TTC549 (cell line): ENCODE results near the gene CDH13.

Experiments used
- FAIRE-seq: peaks from 2 replicates; lab custom pipeline; 2012; peaks lifted over from hg19 to GRCh38; lab: Jason Lieb, UNC

The CDH13 gene

DNA sequence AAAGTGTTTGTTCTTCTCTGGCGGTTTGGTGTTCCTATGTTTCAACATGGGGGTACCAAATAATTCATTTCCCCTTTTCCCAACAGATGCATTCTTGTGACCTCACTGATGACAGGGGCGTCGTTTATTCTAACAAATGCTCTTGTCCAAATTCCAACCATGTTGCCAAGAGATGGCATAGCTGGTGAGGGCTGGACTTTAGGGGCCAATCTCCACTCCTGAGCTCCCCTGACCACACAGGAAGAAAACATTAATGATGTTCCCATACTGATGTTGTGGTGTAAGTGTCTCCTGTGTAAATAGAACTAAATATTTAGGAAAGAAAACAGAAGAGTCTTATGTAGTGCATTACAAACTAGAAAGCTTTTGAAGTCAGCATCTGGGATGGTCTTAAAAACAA, 431.6 kb downstream of the CDH13 start:
- FAIRE-seq: no peak

DNA sequence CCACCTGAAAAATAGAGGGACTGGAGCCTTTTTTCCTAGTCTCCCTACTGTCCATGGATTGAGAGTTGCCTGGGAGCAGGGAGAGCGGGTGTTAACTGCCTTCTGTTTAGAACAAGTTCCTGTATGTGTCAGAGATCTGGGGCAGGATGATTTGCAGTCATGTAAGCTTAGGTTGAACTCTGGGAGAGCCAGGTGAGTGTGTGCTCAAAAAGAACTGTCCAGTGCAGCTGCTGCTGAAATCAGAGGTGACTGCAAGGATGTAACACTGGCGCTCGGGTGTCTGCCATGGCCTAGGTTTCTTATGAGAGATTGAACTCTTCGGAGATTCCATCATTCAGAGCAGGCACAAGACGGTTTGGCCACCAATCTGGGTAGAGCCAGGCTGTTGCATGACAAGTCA, 432.5 kb downstream of the CDH13 start:
- no peak for FAIRE-seq

DNA sequence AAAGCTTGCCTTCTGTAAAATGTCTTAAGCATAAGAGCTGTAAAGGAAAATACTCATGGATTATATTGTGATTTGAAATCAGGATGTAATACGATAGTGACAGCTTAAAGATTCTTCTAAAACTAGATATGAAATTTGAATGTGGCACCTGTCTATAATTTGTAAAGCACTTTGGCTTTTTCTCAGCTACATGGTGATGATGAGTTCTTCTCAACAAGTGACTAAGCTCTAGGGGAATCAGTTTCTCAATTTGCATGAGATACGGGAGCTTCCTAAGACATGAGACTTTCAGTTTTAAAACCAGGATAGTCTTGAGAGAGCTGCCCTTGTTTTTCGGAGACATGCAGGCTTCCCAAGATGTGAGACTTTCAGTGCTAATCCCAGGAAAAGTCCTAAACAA, 439.2 kb downstream of the CDH13 start:
- no peak for FAIRE-seq

DNA sequence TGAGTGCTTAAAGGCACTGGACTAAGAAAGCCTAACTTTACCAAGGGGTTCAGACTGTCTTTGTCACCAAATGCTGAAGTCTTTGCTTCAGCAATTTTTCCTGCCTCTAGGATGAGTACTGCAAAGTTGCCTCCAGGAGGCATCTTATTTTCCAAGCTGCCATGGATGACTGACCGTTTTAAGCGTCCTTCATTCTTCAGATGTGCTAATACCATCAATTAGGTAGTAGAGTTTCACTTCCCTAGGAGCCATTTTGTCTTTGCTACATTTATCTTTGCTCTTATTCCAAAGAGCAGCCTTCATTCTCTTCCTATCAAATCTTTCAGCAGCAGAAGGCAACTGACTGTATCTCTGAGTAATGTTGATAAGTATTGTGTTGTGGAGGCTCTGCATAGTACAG, 440.1 kb downstream of the CDH13 start:
- no peak for FAIRE-seq

DNA sequence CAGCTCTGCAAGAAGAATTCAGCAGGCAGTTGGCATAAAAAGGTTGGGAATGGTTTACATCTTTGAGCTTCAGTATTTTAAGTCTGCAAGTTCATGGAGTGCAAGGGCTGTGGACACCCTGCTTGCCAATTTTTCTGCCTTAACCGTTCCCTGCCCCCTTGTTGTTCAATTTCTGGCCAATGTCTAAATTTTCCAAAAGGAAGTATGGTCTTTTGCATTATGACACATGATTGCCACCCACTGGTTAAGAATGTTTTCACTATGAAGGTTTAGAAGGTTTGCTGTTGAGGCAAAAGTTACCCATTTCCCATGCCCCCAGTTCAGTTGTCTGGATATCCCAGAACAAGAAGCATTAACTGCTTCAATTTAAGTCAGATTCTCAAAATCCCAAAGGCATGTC, 441.9 kb downstream of the CDH13 start:
- no peak for FAIRE-seq

DNA sequence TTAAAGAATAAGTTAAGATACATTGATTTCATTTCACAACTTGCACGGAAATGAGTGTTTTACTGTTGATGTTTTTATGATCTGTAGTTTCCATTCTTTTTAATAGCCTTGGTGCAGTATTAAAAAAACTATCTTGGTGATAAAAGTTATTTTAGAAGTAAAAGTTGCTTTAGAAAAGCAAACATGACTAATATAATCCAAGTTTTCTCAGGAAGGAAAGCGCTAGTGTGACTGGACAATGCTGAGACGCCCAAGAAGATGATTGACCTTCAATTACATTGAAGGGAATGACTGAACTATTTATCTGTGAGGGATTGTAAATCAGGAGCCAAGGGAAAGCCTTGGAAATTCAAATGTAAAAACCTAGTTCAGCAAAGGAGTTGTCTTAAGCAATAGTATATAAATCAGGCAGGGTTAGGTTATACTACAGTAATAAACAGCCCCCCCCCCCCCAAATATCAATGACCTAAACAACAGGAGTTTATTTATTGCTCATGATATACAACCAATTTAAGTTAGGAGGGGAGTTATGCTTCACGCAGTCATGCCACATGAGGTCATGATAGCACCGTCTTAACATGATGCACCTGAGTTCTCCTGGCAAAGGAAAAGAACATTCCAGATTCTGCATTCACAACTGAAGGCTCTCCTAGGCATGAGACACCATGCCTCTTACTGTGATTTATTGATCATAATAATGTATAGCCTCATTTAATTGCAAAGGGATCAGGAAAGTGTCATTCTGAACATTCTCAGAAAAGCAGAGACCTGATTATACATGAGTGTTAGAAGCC, 443.8 kb downstream of the CDH13 start:
- no peak for FAIRE-seq

DNA sequence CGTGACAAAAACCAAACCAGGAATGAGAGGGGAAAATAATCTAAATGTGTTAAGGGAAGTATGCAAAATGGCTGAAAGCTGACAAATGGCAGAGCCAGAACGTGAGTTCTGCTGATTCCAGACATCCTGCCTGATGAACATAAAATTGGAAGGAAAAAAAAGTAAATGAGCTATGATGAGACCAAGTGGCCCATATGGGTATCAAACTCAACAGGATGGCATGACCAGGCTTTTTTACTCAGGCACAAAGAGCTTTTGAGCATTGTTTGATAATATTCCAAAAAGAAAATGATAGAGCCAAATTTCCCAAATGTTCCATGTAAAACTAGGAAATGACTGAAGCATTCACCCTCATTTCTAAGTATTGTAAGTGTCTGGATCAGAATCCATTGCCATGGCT, 449.2 kb downstream of the CDH13 start:
- FAIRE-seq: no peak

DNA sequence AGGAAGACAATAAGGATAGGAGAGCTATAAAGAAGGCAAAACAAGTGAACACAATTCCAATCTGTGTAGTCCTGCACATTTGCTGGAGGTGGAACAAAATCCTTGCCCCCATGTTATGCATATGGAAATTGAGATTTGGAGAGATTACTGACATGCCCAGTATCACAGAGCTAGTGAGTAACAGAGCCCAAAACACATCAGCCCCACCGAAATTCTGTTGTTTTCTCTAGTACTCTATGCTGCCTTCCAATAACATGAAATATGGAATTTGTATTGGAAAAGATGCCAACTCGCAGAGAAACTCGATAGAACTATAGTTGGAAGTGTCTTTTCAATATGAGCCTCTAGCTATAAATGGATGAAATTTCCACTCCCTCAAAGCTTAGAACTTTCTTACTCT, 456.6 kb downstream of the CDH13 start:
- FAIRE-seq: no peak

DNA sequence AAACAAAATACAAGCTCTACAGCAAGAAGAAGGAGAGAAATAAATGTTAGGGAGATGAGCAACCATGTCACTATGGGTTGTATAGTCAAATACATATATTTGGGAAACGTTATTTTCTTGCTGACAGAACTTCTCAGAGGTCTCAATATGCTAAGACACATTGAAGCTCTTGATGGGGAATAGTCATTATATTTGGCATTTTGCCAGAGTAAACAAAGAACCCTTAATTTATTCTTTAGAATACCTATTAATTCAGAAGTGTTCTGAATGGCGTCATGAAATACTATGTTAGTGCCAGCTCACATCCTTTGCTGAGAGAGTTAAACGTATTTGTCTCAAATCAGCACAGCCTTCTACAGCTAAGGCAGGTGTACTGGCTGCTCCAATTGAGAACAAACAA, 458.9 kb downstream of the CDH13 start:
- FAIRE-seq: no peak

DNA sequence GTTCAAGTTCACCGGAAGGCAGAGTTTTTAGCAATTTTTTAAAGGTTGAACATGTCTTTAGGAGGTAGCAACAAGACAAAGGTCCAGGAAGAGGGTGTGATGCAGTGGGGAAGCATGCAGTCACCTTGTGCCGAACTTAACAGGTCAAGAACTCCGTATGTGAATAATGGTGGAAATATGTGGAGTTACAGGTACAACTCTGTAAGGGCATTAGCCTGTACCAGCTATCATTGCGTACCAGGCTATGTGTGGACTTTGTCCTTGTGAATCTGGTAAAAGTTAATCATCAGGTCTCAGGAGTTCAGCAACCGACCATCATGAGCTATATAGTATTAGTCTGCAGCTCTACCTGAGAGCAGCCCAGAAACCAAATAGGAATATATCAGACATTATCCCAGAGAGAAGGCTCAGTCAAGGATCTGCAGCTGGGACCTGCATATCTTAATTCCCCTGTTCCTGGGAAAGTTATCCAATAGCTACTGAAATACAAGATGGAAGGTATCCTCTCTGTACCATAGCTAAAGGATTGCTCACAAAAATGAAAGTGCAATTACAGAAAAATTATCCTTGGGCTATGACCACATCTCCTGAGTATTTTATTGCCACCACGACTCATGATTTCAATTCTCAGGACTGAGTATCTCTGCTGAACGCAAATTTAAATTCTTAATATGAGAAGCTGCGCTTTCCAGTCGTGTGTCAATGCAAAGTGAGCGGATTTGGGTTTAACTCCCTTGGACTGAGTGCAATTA, 469.3 kb downstream of the CDH13 start:
- no peak for FAIRE-seq

DNA sequence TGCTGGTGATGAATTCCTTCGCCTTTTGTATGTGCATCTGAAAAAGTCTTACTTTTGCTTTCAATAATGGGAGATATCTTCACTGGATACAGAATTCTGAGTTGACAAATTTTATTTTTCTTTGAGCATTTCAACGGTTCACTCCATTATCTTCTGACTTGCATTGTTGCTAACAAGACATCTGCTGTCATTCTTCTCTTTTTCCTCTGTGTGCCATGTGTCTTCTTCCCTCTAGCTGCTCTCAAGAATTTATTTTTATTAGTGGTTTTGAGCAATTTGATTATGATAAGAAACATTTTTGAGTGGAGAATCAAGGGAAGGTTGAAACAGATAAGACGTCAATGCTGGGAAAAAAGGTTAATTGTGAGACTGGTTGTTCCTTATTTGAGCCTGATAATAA, 471.8 kb downstream of the CDH13 start:
- FAIRE-seq: no peak

DNA sequence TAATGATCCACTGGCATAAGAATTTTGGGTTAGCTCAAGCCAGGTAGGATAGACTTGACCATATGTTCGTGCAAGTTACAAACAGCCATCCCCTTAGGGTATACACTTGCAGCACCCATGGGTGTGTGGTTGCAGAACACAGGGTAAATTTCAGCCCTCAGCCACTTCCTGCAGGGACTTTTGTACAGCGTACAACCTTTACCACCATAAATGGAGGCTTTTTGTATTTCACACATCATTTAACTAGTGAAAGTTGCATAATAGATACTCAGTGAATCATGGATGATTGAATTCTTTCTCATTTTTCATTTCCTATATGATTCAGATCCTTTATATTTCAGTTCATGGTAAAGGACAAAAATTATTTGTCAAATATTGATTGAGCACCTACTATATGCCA, 473.9 kb downstream of the CDH13 start:
- no peak for FAIRE-seq

DNA sequence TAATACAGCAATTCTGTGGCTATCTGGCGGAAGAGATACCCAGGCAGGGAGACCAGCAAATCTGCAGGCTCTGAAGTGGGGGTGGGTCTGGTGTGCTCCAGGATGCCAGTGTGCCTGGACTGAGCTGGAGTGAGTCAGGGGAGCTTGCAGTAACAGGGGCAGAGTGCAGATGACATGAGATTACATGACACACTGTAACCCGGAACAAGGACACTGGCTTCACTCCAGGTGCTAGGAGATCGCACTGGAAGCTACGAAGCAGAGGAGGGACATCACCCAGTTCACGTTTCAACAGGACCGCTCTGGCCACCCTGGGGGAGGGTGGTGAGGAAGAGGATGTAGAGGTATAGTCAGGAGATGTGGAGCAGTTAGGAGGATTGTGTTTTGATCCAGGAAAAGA, 475.6 kb downstream of the CDH13 start:
- no peak for FAIRE-seq

DNA sequence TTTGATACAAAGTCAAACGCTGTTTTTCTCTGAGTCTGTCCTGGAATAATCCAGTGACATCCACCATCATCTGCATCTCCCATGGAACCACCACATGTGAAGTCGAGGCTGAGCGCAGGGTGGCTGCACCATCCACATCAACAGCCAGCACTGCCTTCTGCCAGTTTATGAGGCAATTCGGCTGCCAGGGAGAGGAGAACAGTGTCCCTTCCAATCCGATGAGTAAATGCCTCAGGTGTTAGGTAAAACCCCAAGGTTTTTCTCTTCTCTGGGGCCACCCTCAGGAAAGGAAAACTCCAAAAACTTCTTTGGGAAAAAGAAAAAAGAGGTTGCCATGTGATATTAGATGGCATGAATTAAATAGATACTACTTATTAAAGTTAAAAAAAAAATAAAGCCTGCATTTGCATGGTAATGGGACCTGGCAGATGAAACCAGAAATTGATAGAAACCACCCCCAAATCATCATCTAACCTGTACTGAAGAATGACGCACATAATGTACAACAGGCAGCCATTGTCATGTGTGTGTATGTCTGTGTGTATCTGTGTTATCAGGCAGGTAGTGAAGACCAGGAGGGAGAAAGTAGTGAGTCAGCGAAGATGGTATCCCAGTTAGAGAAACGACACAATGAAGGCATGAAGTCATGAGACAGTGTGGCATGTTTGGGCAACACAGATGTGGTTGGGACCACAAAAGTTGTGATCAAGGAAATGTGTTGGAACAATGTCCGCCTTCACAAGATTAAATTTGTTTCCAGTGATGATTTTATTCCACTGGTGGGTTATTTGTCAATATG, 478.7 kb downstream of the CDH13 start:
- no peak for FAIRE-seq

DNA sequence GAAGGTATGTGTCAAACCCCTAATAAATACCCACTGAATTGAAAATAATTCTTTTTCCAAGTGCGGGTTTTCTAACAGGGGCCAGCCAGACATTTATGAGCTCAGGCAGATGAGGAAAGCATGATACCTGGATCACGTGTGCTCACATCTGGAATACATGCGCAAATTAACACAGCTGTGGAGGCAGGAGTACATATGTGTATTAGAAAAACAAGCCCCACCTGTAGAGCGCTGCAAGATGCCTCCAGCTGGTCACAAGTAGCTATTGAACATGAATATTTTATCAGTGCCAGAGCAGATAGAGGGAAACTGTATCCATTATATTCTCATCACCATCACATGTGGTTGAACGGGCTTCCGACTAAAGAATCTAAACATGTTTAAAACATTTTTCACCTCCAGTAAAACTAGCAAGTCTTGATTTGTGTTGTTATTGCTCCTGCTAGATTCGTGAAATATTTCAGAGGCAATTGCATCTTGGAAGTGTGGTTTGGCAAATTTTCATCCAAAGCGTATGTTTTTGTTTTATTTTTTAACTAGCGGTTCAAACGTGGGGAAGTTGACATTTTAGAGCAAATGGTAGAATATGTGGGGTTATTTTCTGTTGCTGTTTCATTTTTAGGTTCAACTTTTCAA, 482.8 kb downstream of the CDH13 start:
- no peak for FAIRE-seq

DNA sequence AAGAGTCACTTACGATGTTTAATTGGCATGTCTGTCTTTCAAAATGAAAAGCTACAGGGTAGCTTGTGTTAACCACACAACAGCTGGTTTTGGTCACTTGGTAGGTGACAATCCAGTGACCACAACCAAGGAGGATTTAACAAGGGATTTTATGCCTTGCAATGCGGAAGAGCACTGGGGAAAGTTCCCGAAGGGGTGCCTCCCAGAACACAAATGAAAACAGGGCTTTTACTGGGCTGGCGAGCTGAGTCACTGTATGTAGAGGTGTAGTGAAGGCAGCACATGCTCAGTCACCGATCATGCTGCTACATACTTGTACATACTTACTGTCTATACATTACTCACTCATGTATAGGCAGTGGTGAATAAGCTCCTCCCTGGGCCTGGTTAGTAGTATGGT, 483.5 kb downstream of the CDH13 start:
- no peak for FAIRE-seq

DNA sequence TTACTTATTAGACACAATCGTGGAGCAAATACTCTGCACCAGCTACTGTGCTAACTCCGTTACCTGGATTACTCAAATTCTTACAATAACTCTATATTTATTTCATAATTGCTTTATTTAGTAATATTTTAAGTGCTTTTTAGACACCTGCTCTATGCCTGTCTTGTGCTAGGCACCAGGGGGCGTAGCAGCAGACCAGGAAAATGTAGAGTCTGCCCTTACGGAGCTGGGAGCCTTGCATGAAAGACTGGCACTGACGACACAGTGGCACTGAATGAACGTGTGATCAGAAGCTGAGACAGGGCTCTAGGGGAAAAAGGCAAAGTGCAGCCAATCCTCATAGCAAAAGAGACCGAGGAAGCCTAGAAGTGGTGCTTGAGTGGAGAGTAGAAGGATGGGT, 486.5 kb downstream of the CDH13 start:
- FAIRE-seq: no peak

DNA sequence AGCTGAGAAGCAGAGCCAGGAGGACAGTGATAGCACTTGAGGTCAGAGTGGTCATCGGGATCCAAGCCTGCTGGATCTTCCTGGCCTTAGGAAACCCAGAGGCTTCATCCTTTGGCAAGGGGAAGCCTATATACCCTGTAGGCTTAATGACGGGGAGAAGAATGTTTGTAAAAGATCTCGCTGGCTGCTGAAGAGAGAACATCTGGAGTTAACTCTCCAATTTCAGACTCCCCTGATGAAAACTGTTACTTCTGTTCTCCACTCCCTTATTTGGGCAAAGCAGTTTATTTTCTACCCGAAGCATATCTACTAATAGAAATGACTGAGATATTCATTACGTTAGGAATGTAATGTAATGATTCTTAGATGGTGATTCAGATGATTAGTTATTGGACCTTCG, 487.0 kb downstream of the CDH13 start:
- no peak for FAIRE-seq

DNA sequence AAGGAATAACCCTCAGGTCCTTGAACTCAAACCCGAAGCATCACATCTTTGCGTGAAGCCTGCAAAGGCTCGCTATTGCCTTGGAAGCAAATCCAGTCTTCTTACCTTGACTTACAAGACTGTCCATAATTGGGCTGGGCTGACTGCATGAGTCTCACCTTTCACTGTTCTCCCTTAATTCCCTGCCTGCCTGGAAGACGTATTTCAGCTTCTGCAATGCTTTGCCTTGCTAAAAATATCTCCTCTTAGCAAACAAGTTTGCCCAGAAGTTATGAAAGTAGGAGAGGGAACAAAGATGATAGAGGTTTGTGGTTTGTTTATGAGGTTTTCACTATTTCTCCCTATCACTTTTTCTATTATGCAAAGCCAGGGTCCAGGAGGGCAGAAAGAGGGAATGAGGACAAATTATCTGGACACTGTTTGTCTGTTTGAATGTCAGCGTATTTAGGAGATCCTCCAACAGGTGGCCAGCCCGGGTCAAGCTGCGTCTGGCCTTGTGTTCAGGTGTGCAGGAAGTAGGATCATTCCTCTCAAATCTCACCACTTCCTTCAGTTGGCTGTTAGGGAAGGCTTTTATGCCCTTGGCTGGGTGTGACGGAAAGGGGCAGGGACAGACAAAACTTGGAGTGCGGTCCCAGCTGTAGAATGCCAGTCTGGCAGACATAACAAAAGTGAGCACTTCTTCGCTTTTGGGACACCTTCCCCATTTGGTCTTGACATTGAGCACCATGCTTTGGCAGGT, 488.9 kb downstream of the CDH13 start:
- no peak for FAIRE-seq

DNA sequence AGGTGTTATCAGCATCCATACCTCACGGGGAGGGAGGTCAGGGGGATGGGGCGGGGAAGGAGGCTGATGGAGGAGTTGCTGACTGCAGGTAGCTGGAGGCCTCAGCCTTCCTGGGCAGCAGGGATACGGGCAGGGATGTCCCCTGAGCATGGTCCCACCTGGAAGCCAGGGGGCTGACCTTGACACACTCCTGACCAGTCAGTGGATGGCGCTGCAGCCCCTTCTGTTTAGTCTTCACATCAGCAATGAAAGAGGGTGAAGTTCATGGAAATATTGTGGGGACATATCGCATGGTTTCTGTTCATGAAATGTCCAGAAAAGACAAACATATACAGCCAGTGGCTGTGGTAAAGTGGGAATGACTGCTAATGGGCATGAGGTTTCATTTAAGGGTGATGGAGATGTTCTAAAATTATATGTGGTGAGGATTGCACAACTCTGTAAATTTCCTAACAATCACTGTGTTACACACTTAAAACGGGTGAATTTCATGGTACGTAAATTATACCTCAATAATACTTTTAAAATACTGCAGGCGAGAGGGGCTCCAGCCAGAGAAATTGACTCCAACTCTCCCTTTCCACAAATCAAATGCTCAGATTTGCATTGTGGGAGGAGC, 489.6 kb downstream of the CDH13 start:
- FAIRE-seq: no peak

DNA sequence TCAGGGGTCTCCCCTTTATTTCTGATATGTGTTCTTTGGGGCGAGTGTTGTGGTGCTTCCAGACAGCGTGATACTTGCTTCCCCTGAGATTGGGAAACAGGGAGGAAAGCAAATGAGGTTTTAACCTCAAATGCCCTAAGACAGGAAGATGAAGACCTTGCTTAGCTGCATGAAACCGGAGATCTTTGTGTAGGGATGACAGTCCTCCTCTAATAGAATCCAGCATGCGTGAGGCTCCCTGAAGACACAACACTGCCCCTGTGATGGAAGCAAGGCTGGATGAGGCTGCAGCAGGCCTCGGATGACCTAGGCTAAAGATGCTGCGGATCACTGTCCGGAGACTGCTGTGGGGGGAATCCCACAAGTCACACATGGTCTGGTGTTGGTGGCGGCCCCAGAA, 491.0 kb downstream of the CDH13 start:
- no peak for FAIRE-seq

DNA sequence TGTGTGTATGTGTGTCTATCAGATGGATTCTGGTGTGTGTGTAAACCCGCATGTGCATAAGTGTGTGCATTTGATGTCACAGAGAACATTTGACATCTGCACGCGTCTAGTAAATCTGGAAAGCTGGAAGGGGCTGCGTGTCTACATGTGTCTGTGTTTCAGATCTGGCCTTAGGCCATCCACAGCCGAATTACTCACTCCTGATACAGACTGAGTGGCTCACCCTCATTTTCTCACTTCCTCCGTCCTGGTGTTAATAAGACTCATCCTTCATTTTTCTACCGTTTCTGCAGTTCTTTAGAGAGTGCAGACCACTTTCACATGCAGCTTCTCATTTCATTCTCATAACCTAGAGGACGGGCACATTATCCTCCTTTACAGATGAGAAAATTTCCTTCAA, 491.6 kb downstream of the CDH13 start:
- FAIRE-seq: no peak
